Fibroblast of villous mesenchyme (primary cell): ENCODE data around the gene DLGAP1. TPM values are rescaled to one million over a fixed set of nuclear protein-coding genes. Genes with fewer than 3 reads are reported as not detected.

ENCODE experiments used
- DNase-seq: peaks from one replicate; pipeline ENCODE4 v3.0.0-alpha.2; 2010; ENCODE audit warnings: low read depth
- H3K4me3 ChIP-seq: 2 replicates; pipeline ENCODE4 v1.5.1; 2011; ENCODE audit warnings: low read depth, mild to moderate bottlenecking, low read length
- CTCF ChIP-seq: IDR thresholded peaks from 2 replicates; pipeline ENCODE4 v1.5.1; 2012; ENCODE audit warnings: low read depth, mild to moderate bottlenecking, low read length; ENCODE audit not compliant: insufficient read depth
- total RNA-seq: library from RNA; depleted of rRNA; stranded (reverse); fragments of >200 nt; gene quantifications from 2 replicates; pipeline ENCODE4 v1.2.3, GENCODE V29; 2012

DLGAP1 gene
- total RNA-seq, 1 donor: 0.86 TPM

- H3K4me3 ChIP-seq: no peak overlapping the region
- peak; percentile 56 for DNase-seq
- TF ChIP-seq CTCF: peak; percentile 69
Measured at GRCh38 chr18:3998698-3999333, 456.3 kb downstream of the DLGAP1 start.

DNA sequence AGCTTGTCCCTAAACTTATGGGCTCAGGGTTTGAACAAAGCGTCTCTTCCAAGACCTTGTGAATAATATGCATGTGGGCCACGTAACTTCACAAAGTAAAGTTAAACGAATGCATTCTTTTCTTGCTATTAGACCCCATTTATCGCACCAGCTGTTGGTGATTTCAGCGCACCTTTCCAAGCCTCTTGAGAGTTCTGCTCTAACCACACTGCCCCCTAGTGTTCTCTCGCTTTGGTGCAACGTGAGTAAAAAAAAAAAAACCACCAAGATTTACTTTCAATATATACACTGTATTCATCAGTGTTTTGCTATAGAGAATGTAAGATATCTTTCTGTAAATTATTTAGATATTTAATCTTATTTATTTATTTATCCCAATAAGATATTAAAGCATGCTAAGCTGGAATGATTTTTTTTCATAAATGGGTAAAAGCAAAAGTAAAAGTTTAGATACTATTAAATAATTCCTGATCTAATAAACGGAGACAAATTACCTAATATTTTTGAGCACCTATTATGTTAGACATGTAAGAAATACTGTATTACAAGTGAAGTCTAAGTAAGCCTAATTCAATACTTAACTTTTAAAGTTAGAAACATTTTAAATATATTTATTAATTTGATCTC, 459.5 kb downstream of the DLGAP1 start:
- peak; percentile 71 for DNase-seq
- no peak overlapping the region for H3K4me3 ChIP-seq
- TF ChIP-seq CTCF: peak; percentile 91

DNA sequence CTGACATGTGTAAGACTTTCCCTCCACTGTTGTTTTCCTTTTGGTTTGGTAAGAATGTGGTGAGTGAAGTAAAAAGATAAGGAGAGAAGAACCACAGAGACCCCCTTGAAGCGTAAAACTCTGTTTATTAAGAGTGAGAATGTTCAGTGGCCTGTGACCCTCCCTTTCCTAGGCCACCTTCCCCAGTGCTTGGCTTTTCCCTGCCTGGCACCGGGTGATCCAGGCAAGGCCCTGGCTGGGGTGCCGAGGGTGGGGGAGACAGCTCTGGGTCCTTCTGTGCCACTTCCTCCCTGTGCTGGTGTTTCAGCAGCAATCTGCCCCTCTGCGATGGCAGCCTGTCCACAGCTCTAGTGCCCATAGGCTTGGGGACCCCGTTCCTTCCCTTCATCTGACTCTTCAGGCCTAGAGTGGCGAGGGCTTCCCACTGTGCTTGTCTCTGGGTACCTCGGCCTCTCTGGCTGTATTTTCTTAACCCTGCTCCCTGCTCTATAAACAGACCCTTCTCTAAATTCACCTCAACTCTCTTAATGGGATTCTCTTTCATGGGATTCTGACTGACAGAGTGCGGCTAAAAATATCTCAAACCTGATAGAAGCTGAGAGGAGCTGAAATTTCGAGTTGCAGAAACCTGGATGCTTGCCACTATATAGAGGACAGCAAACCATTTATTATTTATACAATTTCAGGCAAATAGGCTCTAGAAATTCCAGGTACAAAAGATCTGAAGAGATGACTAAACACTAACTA, 461.0 kb downstream of the DLGAP1 start:
- H3K4me3 ChIP-seq: no peak overlapping the region
- DNase-seq: no peak
- TF ChIP-seq CTCF: no peak

GRCh38 chr18:3985664-3986063, 469.4 kb downstream of the DLGAP1 start:
- peak; percentile 79 for DNase-seq
- H3K4me3 ChIP-seq: no peak overlapping the region
- no peak for TF ChIP-seq CTCF

DNA sequence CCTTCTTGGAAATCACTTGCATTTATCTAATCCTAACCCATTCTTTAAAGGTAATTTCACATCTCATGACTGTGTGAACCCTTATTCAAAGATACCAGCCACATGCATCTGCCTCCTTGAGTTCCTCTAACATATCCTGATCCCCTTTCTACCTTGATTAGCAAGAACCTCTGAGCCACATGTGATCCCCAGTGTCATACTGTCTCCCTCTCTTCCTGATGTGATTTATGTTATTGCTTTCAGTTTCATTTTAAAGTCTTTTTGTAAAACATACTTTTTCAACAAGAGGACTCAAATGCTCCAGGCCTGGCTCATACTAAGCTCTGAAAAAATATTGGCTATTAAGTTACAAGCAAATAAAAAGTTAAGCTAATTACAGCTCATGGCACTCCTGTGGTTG, 470.1 kb downstream of the DLGAP1 start:
- peak; percentile 34 for DNase-seq
- no peak for TF ChIP-seq CTCF
- H3K4me3 ChIP-seq: no peak overlapping the region

GRCh38 chr18:3984163-3984757, 470.8 kb downstream of the DLGAP1 start:
- H3K4me3 ChIP-seq: no peak overlapping the region
- TF ChIP-seq CTCF: no peak
- no peak for DNase-seq
